Spleen (tissue), 7 donors: ENCODE measurements around the gene ACSM2A.

Experiments used
- CTCF ChIP-seq, 11 experiments: fragments of 200-600 bp in 7 of 11; fragments of 450-650 bp in 4 of 11; sonication (generic) in 4 of 11; IDR thresholded peaks in 8 of 11; conservative IDR thresholded peaks in 3 of 11; 1 replicate in 7 of 11; 2 replicates in 4 of 11; pipeline versions ENCODE4 v1.4.0 to v1.8.0; 2016 to 2021; ENCODE audit warnings: antibody characterized with exemption in 11 of 11, inconsistent platforms in 4 of 11, mild to moderate bottlenecking in 1 of 11
- POLR2A ChIP-seq, 3 donors: fragments of 450-650 bp; IDR thresholded peaks; one replicate each; pipeline ENCODE4 v1.5.1; 2017; ENCODE audit warnings: antibody characterized with exemption in 3 of 3, mild to moderate bottlenecking in 1 of 3
- POLR2AphosphoS5 ChIP-seq, 3 donors: sonication (generic); formaldehyde crosslinking; IDR thresholded peaks; one replicate each; pipeline ENCODE4 v1.5.1; 2017; ENCODE audit warnings: antibody characterized with exemption in 3 of 3
- donor health status: DM: no; HTN: no; CAD: no; lungs with moderate emphysema.
- donor health status: DM: no; HTN: no; CAD: no.
- donor health status: DM: no; HTN: no; CAD: no.

GRCh38 chr16:20441191-20441590, 10.1 kb upstream of the ACSM2A start:
- TF ChIP-seq CTCF (IDR thresholded peaks at IDR 0.05 in 8 of 11, conservative IDR thresholded peaks at IDR 0.05 in 3 of 11) = no peak
- TF ChIP-seq POLR2AphosphoS5 (IDR thresholded peaks at IDR 0.05) = no peak
- no peak for TF ChIP-seq POLR2A (IDR thresholded peaks at IDR 0.05)
